Muscle of back (tissue), 11 donors: ENCODE data around the gene ERMARD. TPM values are rescaled to one million over a fixed set of nuclear protein-coding genes. Genes with fewer than 3 reads are reported as not detected.
"Not testable (repeated sequence)": the region's sequence is repeated elsewhere in the genome, so short reads cannot be mapped to it uniquely, and the experiment has no call there.

Experiments used
- DNase-seq, 3 donors: peaks; one replicate each; pipeline versions ENCODE4 v3.0.0 to v3.0.0-alpha.2; 2013
- polyA plus RNA-seq, 10 donors: library from polyadenylated mRNA; unstranded; fragments of 120-200 nt; gene quantifications; one replicate each; pipeline ENCODE4 v1.2.1, GENCODE V29; 2013; ENCODE audit not compliant: insufficient read length in 10 of 10

Gene ERMARD
- polyA plus RNA-seq, 10 donors, result 14.7 to 32.8 (median 20.0) TPM

GRCh38 chr6:169729961-169730360, 21.5 kb upstream of the ERMARD start:
- DNase-seq, result no peak

- peak in 2 of 3 donors; percentile 8 to 31 for DNase-seq
Observed at GRCh38 chr6:169738204-169738975, 13.0 kb upstream of the ERMARD start.

GRCh38 chr6:169738976-169739529, 12.4 kb upstream of the ERMARD start:
- DNase-seq, result no peak

- DNase-seq, result no peak
Observed at GRCh38 chr6:169741344-169741743, 10.1 kb upstream of the ERMARD start.

- DNase-seq, result no peak
Observed at GRCh38 chr6:169745405-169745804, 6.0 kb upstream of the ERMARD start.

GRCh38 chr6:169746556-169746955, 4.9 kb upstream of the ERMARD start:
- no peak for DNase-seq

GRCh38 chr6:169752074-169752623, 727 bp downstream of the ERMARD start:
- DNase-seq, result no peak

- no peak for DNase-seq
Observed at GRCh38 chr6:169755162-169755561, 3.7 kb downstream of the ERMARD start.

GRCh38 chr6:169763308-169763707, 11.9 kb downstream of the ERMARD start:
- DNase-seq, result no peak

- no peak for DNase-seq
Observed at GRCh38 chr6:169763881-169764280, 12.5 kb downstream of the ERMARD start.

- DNase-seq, result not testable (repeated sequence)
Observed at GRCh38 chr6:169765789-169766188, 14.4 kb downstream of the ERMARD start.

GRCh38 chr6:169766232-169766631, 14.8 kb downstream of the ERMARD start:
- DNase-seq, result no peak

- no peak for DNase-seq
Observed at GRCh38 chr6:169766921-169767736, 15.7 kb downstream of the ERMARD start.

- DNase-seq, result no peak
Observed at GRCh38 chr6:169774347-169774746, 22.9 kb downstream of the ERMARD start.

GRCh38 chr6:169775321-169775720, 23.9 kb downstream of the ERMARD start:
- DNase-seq, result no peak

- no peak for DNase-seq
Observed at GRCh38 chr6:169776379-169776778, 25.0 kb downstream of the ERMARD start.

GRCh38 chr6:169777896-169778295, 26.5 kb downstream of the ERMARD start:
- no peak for DNase-seq

- no peak for DNase-seq
Observed at GRCh38 chr6:169778646-169779045, 27.2 kb downstream of the ERMARD start.

- DNase-seq, result no peak
Observed at GRCh38 chr6:169779092-169779815, 27.8 kb downstream of the ERMARD start.

- DNase-seq, result no peak
Observed at GRCh38 chr6:169779896-169780295, 28.5 kb downstream of the ERMARD start.

- DNase-seq, result no peak
Observed at GRCh38 chr6:169780571-169781091, 29.2 kb downstream of the ERMARD start.
